GF-D8 (cell line): ENCODE measurements around the gene ZCCHC2.

Experiments
- DNase-seq: peaks from one replicate; lab custom pipeline; 2025; lab: John Stamatoyannopoulos, UW

Gene ZCCHC2

GRCh38 chr18:62510789-62511188, 12.0 kb upstream of the ZCCHC2 start:
- DNase-seq = no peak

GRCh38 chr18:62512532-62512931, 10.3 kb upstream of the ZCCHC2 start:
- no peak for DNase-seq

- no peak for DNase-seq
Observed at GRCh38 chr18:62512996-62513395, 9.8 kb upstream of the ZCCHC2 start.

GRCh38 chr18:62514570-62514969, 8.3 kb upstream of the ZCCHC2 start:
- DNase-seq = no peak

GRCh38 chr18:62516242-62516641, 6.6 kb upstream of the ZCCHC2 start:
- no peak for DNase-seq

- no peak for DNase-seq
Observed at GRCh38 chr18:62518460-62519375, 4.1 kb upstream of the ZCCHC2 start.

GRCh38 chr18:62519684-62520083, 3.1 kb upstream of the ZCCHC2 start:
- no peak for DNase-seq

- no peak for DNase-seq
Observed at GRCh38 chr18:62521082-62521481, 1.7 kb upstream of the ZCCHC2 start.

GRCh38 chr18:62521593-62521992, 1.2 kb upstream of the ZCCHC2 start:
- DNase-seq = peak; percentile 79

- no peak for DNase-seq
Observed at GRCh38 chr18:62522178-62522503, 684 bp upstream of the ZCCHC2 start.

- no peak for DNase-seq
Observed at GRCh38 chr18:62523255-62523588, 397 bp downstream of the ZCCHC2 start.

- DNase-seq = no peak
Observed at GRCh38 chr18:62523631-62524439, 1.0 kb downstream of the ZCCHC2 start.

- no peak for DNase-seq
Observed at GRCh38 chr18:62524440-62525200, 1.8 kb downstream of the ZCCHC2 start.

GRCh38 chr18:62525608-62526007, 2.8 kb downstream of the ZCCHC2 start:
- no peak for DNase-seq

- peak; percentile 80 for DNase-seq
Observed at GRCh38 chr18:62526098-62527025, 3.5 kb downstream of the ZCCHC2 start.

- DNase-seq = no peak
Observed at GRCh38 chr18:62529597-62529996, 6.8 kb downstream of the ZCCHC2 start.

- DNase-seq = no peak
Observed at GRCh38 chr18:62531078-62531477, 8.3 kb downstream of the ZCCHC2 start.

GRCh38 chr18:62531931-62532330, 9.1 kb downstream of the ZCCHC2 start:
- no peak for DNase-seq

GRCh38 chr18:62536005-62536404, 13.2 kb downstream of the ZCCHC2 start:
- no peak for DNase-seq

GRCh38 chr18:62537042-62537894, 14.4 kb downstream of the ZCCHC2 start:
- DNase-seq = no peak

- no peak for DNase-seq
Observed at GRCh38 chr18:62537946-62538345, 15.1 kb downstream of the ZCCHC2 start.
